Heart left ventricle (tissue), 13 donors: Measurements from ENCODE around the gene MYCN.

Experiments
- POLR2A ChIP-seq, 2 donors: fragments of 450-650 bp; IDR thresholded peaks; one replicate each; pipeline ENCODE4 v1.6.1; 2017; ENCODE audit warnings: antibody characterized with exemption in 2 of 2, mild to moderate bottlenecking in 2 of 2, moderate library complexity in 2 of 2
- TF ChIP-seq, protein P1 (sequence below), 12 donors: fragments of 200-600 bp; sonication (generic) in 4 of 12; IDR thresholded peaks; one replicate each; pipeline versions ENCODE4 v1.5.0 to v1.8.0; 2018 to 2022; ENCODE audit warnings: antibody characterized with exemption in 12 of 12, mild to moderate bottlenecking in 5 of 12
- donor health status: ischemic (EF 13 %, LVEDD 7.1; RV severe dilation, severe dysfunction).
- donor health status: DM: no; HTN: yes; CAD: no.
- donor health status: DM: no; HTN: no; CAD: no.
- donor health status: ischemic (EF 25% LVEDD 6.9; RV normal size, moderate dysfunction).
- donor health status: ischemic (EF 25% LVEDD 5.7; RV mildly dilated, moderate dysfunction).
- donor health status: ischemic (EF 35%, LVEDD 5.7; RV mildly dilated, moderate dysfunction).
- donor health status: nonischemic (EF 11% LVEDD 7.7; RV severe dilation, severe dysfunction).
- donor health status: DM: yes; HTN: yes; CAD: no.
- donor health status: PGD.
- donor health status: ischemic (EF 29% LVEDD 5.4; RV normal size, mild dysfunction).
- donor health status: nonischemic (EF 23%, LVEDD 6.1; RV moderate dilation, normal function).

DNA sequence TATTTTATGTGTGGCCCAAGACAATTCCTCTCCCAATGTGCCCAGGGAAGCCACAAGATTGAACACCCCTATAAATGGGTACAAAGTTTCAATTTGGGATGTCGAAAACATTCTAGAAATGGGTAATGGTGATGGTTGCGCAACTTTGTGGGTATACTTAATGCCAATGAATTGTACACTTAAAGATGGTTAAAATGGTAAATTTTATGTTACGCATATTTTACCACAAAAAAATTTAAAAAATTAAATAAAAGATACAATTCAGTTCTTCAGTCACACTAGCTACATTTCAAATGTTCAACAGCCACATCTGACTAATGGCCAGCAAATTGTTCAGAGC is 34.9 kb downstream of the MYCN start:
- TF ChIP-seq, protein P1, sequence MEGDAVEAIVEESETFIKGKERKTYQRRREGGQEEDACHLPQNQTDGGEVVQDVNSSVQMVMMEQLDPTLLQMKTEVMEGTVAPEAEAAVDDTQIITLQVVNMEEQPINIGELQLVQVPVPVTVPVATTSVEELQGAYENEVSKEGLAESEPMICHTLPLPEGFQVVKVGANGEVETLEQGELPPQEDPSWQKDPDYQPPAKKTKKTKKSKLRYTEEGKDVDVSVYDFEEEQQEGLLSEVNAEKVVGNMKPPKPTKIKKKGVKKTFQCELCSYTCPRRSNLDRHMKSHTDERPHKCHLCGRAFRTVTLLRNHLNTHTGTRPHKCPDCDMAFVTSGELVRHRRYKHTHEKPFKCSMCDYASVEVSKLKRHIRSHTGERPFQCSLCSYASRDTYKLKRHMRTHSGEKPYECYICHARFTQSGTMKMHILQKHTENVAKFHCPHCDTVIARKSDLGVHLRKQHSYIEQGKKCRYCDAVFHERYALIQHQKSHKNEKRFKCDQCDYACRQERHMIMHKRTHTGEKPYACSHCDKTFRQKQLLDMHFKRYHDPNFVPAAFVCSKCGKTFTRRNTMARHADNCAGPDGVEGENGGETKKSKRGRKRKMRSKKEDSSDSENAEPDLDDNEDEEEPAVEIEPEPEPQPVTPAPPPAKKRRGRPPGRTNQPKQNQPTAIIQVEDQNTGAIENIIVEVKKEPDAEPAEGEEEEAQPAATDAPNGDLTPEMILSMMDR (IDR thresholded peaks at IDR 0.05), result no peak
- TF ChIP-seq POLR2A (IDR thresholded peaks at IDR 0.05), result no peak
